Suprapubic skin (tissue), 4 donors: ENCODE results near the gene CDC42EP4. TPM values are rescaled to one million over a fixed set of nuclear protein-coding genes. Genes with fewer than 3 reads are reported as not detected.

Experiments used
- DNase-seq, 2 donors: peaks; one replicate each; pipeline ENCODE4 v3.0.0-alpha.2; 2019; ENCODE audit warnings: low spot score in 2 of 2
- H3K27ac ChIP-seq: fragments of 200-600 bp; sonication (generic); one replicate; pipeline ENCODE4 v1.5.1; 2019
- H3K27me3 ChIP-seq: fragments of 200-600 bp; sonication (generic); one replicate; pipeline ENCODE4 v1.5.1; 2019
- H3K36me3 ChIP-seq: fragments of 200-600 bp; sonication (generic); one replicate; pipeline ENCODE4 v1.5.1; 2019
- H3K4me1 ChIP-seq: fragments of 200-600 bp; sonication (generic); one replicate; pipeline ENCODE4 v1.5.1; 2019
- H3K4me3 ChIP-seq: fragments of 200-600 bp; sonication (generic); one replicate; pipeline ENCODE4 v1.5.1; 2019; ENCODE audit warnings: mild to moderate bottlenecking
- H3K9me3 ChIP-seq: fragments of 200-600 bp; sonication (generic); one replicate; pipeline ENCODE4 v1.5.1; 2019
- EP300 ChIP-seq: sonication (generic); formaldehyde crosslinking; IDR thresholded peaks from one replicate; pipeline ENCODE4 v1.6.1; 2017; ENCODE audit warnings: antibody characterized with exemption
- POLR2A ChIP-seq, 2 donors: fragments of 450-650 bp; IDR thresholded peaks; one replicate each; pipeline ENCODE4 v1.6.1; 2017; ENCODE audit warnings: antibody characterized with exemption in 2 of 2, mild to moderate bottlenecking in 2 of 2, moderate library complexity in 2 of 2
- POLR2AphosphoS5 ChIP-seq, 3 donors: sonication (generic); formaldehyde crosslinking; IDR thresholded peaks; one replicate each; pipeline ENCODE4 v1.6.1; 2017; ENCODE audit warnings: antibody characterized with exemption in 3 of 3
- WGBS: methylation state at CpG from one replicate; pipeline ENCODE4 v1.1.5; 2018; 5-methylcytosine and 5-hydroxymethylcytosine counted together
- total RNA-seq, 4 donors: library from RNA; depleted of rRNA; stranded (reverse); fragments of >200 nt; gene quantifications; one replicate each; pipeline ENCODE4 v1.1.0, GENCODE V29; 2016
- TF ChIP-seq, protein P1 (sequence below), 2 donors: fragments of 200-600 bp in 1 of 2; fragments of 450-650 bp in 1 of 2; sonication (generic) in 1 of 2; IDR thresholded peaks; one replicate each; pipeline ENCODE4 v1.5.1; 2016 to 2019; ENCODE audit warnings: antibody characterized with exemption in 2 of 2, mild to moderate bottlenecking in 1 of 2, moderate library complexity in 1 of 2

CDC42EP4 gene
- total RNA-seq, 4 donors from 2014 or later: 60.0 to 86.8 (median 81.5) TPM

DNA sequence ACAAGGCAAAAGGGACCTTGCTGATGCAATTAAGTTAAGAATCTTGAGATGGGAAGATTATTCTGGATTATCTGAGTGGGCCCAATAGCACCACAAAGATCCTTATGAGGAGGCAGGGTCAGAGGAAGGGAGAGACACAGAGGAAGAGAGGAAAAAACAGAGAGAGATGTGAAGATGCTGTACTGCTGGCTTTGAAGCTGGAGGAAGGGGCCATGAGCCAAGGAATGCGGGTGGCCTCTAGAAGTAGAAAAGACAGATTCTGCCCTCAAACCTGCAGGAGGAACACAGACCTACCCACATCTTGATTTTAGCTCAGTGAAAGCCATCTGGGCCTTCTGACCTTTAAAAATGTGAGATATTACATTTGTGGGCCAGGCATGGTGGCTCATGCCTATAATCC lies 42.0 kb downstream of the CDC42EP4 start:
- Histone ChIP-seq H3K36me3 (no peaks in the 10 kb centered on the region), H3K9me3 (no peaks in the 10 kb centered on the region), H3K4me1 (no peaks in the 10 kb centered on the region), H3K27ac (no peak overlapping the region), H3K4me3 (no peak overlapping the region), H3K27me3 (no peaks in the 10 kb centered on the region)
- DNase-seq: no peak
- TF ChIP-seq, protein P1, sequence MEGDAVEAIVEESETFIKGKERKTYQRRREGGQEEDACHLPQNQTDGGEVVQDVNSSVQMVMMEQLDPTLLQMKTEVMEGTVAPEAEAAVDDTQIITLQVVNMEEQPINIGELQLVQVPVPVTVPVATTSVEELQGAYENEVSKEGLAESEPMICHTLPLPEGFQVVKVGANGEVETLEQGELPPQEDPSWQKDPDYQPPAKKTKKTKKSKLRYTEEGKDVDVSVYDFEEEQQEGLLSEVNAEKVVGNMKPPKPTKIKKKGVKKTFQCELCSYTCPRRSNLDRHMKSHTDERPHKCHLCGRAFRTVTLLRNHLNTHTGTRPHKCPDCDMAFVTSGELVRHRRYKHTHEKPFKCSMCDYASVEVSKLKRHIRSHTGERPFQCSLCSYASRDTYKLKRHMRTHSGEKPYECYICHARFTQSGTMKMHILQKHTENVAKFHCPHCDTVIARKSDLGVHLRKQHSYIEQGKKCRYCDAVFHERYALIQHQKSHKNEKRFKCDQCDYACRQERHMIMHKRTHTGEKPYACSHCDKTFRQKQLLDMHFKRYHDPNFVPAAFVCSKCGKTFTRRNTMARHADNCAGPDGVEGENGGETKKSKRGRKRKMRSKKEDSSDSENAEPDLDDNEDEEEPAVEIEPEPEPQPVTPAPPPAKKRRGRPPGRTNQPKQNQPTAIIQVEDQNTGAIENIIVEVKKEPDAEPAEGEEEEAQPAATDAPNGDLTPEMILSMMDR (IDR thresholded peaks at IDR 0.05): no peak
- no peak for TF ChIP-seq POLR2AphosphoS5 (IDR thresholded peaks at IDR 0.05)
- TF ChIP-seq EP300: no peak
- no peak for TF ChIP-seq POLR2A (IDR thresholded peaks at IDR 0.05)
- WGBS: 96% methylated on average over 1 of the region's 1 CpG

DNA sequence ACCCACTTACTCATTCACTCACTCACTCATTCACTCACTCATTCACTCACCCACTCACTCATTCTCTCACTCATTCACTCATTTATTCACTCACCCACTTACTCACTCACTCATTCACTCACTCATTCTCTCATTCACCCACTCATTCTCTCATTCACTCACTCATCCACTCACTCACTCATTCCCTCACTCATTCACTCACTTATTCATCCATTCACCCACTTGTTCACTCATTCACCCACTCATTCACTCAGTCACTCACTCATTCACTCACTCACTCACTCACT lies 42.5 kb downstream of the CDC42EP4 start:
- Histone ChIP-seq H3K27me3 (no peaks in the 10 kb centered on the region), H3K4me3 (no peak overlapping the region), H3K36me3 (no peaks in the 10 kb centered on the region), H3K4me1 (no peaks in the 10 kb centered on the region), H3K9me3 (no peaks in the 10 kb centered on the region), H3K27ac (no peak overlapping the region)
- no peak for DNase-seq
- TF ChIP-seq POLR2AphosphoS5 (IDR thresholded peaks at IDR 0.05) (no peak), POLR2A (IDR thresholded peaks at IDR 0.05) (no peak)

DNA sequence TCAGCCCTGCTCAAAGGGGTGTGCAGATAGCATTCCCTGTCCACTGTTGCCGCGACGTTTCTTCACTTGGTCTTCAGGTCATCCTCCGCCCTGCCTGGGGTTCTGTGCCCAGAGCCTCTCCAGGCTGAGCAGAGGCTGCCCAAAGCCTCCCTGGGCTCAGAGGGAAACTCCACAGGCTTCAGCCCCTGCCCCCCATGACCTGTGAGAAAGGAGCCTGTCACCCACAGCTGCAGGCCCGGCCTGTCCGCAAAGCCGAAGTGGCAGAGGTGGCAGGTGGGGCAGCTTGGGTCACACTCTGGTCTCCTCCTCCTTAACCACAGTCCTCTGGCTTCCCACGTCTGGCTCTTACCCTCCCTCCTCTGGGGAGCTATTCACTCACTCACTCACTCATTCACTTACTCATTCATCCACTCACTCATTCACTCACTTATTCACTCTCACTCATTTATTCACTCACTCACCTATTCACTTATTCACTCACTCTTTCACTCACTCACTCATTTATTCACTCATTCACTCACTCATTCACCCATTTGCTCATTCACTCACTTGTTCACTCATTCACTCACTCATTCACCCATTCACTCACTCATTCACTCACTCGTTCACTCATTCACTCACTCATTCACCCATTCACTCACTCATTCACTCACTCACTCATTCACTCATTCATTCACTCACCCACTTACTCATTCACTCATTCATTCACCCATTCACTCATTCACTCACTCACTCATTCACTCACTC lies 43.0 kb downstream of the CDC42EP4 start:
- no peak for DNase-seq
- Histone ChIP-seq H3K27me3 (no peaks in the 10 kb centered on the region), H3K4me3 (no peak overlapping the region), H3K27ac (no peak overlapping the region), H3K9me3 (no peaks in the 10 kb centered on the region), H3K36me3 (no peaks in the 10 kb centered on the region), H3K4me1 (no peaks in the 10 kb centered on the region)
- 90% methylated on average over 9 of the region's 9 CpGs for WGBS
- TF ChIP-seq EP300 (no peak), POLR2AphosphoS5 (IDR thresholded peaks at IDR 0.05) (no peak), POLR2A (IDR thresholded peaks at IDR 0.05) (no peak)
- TF ChIP-seq, protein P1 (IDR thresholded peaks at IDR 0.05): no peak

DNA sequence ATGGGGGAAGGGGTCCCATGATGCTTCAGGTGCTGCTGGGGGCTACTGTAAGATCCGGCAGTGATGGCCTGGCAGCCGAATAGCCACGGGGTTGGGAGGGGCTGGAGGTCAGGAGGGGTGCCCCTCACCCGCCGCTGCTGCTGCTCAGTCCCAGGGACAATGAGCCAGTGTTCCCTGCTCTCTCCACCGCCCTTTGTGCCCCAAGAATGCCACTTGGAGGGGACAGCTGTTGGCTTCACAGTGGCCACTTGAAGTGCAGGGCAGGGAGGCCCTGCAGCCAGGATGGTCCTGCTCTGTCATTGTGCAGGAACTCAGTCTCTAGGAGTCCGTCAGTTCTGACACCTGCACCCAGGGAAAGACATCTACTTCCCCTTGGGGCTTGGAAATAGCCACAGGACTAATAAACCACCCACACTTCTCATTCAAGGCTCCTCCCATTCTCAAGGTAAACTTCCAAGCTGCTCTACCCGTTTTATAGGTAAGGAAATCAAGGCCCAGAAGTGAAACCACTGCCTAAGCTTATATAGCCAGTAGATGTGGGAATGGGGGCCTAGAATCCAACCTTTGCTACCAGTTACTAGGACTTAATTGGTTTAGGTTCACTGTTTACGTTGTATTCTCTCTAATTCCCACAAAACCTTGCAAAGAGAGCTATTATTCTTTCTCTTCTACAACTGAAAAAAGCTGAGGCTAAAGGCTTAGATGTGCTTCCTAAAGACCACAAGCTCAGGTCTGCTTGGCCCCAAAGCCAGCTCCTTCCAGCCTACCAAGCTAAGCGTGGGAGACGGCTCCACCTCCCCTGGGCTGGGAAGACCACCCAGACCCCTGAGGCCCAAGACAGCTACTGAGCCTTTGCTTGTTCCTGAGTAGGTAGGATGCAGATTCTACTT lies 43.9 kb downstream of the CDC42EP4 start:
- no peaks in the 10 kb centered on the region for H3K36me3 ChIP-seq
- no peaks in the 10 kb centered on the region for H3K9me3 ChIP-seq
- WGBS: 90% methylated on average over 5 of the region's 11 CpGs
- H3K4me3 ChIP-seq: no peak overlapping the region
- DNase-seq: no peak
- TF ChIP-seq EP300 (no peak), POLR2A (IDR thresholded peaks at IDR 0.05) (no peak), POLR2AphosphoS5 (IDR thresholded peaks at IDR 0.05) (no peak)
- TF ChIP-seq, protein P1 (IDR thresholded peaks at IDR 0.05): no peak
- no peaks in the 10 kb centered on the region for H3K27me3 ChIP-seq
- H3K27ac ChIP-seq: no peak overlapping the region
- peaks cover 6% of the 10 kb centered on the region for H3K4me1 ChIP-seq

DNA sequence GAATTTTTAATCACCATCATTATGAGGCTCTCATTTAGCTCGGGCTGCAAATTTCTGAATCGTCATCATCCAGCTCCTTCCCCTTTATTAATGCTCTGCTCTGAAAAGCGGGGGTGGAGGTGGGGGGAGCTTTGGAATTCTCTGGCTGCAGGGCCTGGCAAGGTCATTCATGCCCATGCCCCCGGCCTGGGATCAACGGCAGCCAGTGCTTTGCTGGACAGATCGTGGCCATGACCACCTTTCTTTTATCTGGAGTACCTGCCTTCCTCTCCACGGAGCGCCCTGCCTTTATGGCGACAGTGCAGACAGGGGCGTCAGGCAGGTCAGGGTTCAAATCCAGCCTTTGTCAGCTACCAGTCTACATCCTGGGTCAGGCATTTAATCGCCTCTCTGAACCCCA lies 45.0 kb downstream of the CDC42EP4 start:
- no peak overlapping the region for H3K27ac ChIP-seq
- H3K36me3 ChIP-seq: no peaks in the 10 kb centered on the region
- no peak overlapping the region for H3K4me3 ChIP-seq
- H3K27me3 ChIP-seq: no peaks in the 10 kb centered on the region
- WGBS: 94% methylated on average over 11 of the region's 11 CpGs
- H3K4me1 ChIP-seq: peaks cover 16% of the 10 kb centered on the region
- TF ChIP-seq POLR2AphosphoS5 (IDR thresholded peaks at IDR 0.05): no peak
- TF ChIP-seq, protein P1 (IDR thresholded peaks at IDR 0.05): no peak
- no peak for TF ChIP-seq POLR2A (IDR thresholded peaks at IDR 0.05)
- TF ChIP-seq EP300: no peak
- no peak for DNase-seq
- H3K9me3 ChIP-seq: no peaks in the 10 kb centered on the region
